ENCODE data around the gene UNC13D.

The UNC13D gene

GRCh38 chr17:75834279-75834920 lies 9.8 kb downstream of the UNC13D start:
- no peak for DNase-seq (ENCODE audit: low spot score)

GRCh38 chr17:75832652-75833400 lies 11.4 kb downstream of the UNC13D start:
- DNase-seq (ENCODE audit: low spot score) = peak; percentile 64

GRCh38 chr17:75832164-75832651 lies 12.0 kb downstream of the UNC13D start:
- DNase-seq (ENCODE audit: low spot score) = no peak

GRCh38 chr17:75831032-75831571 lies 13.1 kb downstream of the UNC13D start:
- DNase-seq (ENCODE audit: low spot score) = no peak

- DNase-seq (ENCODE audit: low spot score) = no peak
Measured at GRCh38 chr17:75830164-75831031, 13.8 kb downstream of the UNC13D start.

GRCh38 chr17:75829747-75830146 lies 14.5 kb downstream of the UNC13D start:
- no peak for DNase-seq (ENCODE audit: low spot score)

GRCh38 chr17:75828741-75829140 lies 15.5 kb downstream of the UNC13D start:
- no peak for DNase-seq (ENCODE audit: low spot score)

- no peak for DNase-seq (ENCODE audit: low spot score)
Measured at GRCh38 chr17:75828076-75828400, 16.2 kb downstream of the UNC13D start.

- peak; percentile 81 for DNase-seq (ENCODE audit: low spot score)
Measured at GRCh38 chr17:75827308-75828075, 16.7 kb downstream of the UNC13D start.

- DNase-seq (ENCODE audit: low spot score) = no peak
Measured at GRCh38 chr17:75826561-75827307, 17.5 kb downstream of the UNC13D start.

GRCh38 chr17:75825748-75826370 lies 18.3 kb downstream of the UNC13D start:
- DNase-seq (ENCODE audit: low spot score) = no peak

- DNase-seq (ENCODE audit: low spot score) = no peak
Measured at GRCh38 chr17:75825149-75825552, 19.1 kb downstream of the UNC13D start.

GRCh38 chr17:75824666-75825065 lies 19.5 kb downstream of the UNC13D start:
- DNase-seq (ENCODE audit: low spot score) = no peak

GRCh38 chr17:75824050-75824552 lies 20.1 kb downstream of the UNC13D start:
- DNase-seq (ENCODE audit: low spot score) = peak; percentile 66

- no peak for DNase-seq (ENCODE audit: low spot score)
Measured at GRCh38 chr17:75823257-75824041, 20.8 kb downstream of the UNC13D start.

- DNase-seq (ENCODE audit: low spot score) = no peak
Measured at GRCh38 chr17:75822800-75823166, 21.4 kb downstream of the UNC13D start.

GRCh38 chr17:75822119-75822799 lies 21.9 kb downstream of the UNC13D start:
- DNase-seq (ENCODE audit: low spot score) = peak; percentile 33

GRCh38 chr17:75821552-75821951 lies 22.7 kb downstream of the UNC13D start:
- no peak for DNase-seq (ENCODE audit: low spot score)

All from cerebellar cortex (tissue), 1 donor.